ENCODE data around the gene MED4.

- TF ChIP-seq CTCF (IDR thresholded peaks at IDR 0.05) (no peak), POLR2AphosphoS5 (IDR thresholded peaks at IDR 0.05; ENCODE audit: low read depth, low read length) (no peak)
These were observed 52.0 kb downstream of the MED4 start for GRCh38 chr13:48042894-48043293.

Data from Panc1 (cell line).